SHP77 (cell line): Measurements from ENCODE around the gene MAPK14.

Experiments used
- DNase-seq, 2 experiments: peaks; one replicate each; lab custom pipeline; 2025; lab: John Stamatoyannopoulos, UW

The MAPK14 gene

GRCh38 chr6:36035225-36035624 lies 7.6 kb downstream of the MAPK14 start:
- DNase-seq = no peak

DNA sequence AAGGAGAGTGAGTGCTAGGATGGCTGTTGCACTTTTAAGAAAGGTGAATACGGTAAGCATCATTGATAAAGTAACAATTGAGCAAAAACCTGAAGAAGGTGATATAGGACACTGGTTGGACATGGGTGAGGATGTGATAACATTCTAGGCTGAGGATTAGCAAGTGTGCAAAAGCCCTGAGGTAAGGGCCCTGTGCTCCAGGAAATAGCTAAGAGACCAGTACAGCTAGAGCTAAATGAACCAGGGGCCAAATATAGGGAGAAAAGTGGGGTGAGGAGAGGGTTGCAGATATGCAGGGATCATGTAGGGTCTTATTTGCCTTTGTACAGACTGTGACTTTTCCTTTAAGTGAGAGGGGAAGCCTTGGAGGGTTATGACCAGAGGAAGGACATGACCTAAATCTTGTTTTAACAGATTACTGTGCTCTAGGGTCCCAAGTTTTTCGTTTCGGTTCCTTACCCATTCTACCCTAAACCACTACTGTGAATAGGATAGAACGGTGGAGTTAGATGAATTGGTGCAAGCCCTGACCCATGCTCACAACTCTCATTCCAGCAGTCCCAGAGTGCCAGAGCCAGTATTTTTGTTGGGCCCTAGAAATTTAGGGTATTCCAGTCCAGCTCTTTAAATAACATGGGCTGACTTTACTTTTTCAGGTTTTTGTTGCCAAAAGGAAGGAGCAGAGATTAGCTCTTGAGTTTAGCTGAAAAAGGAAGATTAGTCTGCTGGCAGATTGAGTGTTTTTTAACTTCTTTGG lies 10.7 kb downstream of the MAPK14 start:
- no peak for DNase-seq

DNA sequence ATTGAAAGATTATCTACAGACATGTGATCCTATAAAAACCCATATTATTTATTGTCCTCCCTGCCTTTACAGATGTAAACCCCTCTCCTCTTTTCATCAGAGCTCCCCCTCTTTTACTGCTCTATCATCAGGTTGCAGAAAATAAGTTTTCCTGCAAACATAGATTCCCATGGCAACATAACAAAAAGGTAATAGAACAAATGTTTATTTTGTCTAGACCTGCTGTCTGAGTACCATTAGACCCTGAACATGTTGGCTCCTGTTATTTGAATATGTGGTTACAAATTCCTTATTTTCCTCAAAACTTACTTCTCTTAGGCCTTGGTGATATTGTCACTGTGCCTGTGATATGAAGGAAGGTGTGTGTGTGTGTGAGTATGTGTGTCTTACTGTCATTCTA lies 11.5 kb downstream of the MAPK14 start:
- no peak for DNase-seq

DNA sequence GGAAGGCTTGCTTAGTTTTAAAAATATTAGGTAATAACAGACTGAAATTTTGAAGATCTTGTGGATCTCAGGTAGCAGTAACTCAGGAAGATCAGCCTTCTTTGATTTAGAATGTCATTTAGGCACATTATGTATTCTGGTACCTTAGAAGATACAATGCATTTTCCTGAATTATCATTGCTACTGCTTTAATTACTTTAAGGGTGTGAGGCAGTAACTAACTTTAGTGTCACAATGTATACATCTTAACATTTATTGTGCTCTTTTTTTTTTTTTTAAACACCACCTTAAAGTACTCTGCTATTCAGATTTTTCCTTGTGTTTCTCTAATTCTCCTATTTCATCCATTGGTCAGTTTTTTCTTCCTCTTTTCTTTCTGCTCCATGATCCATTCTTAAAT lies 13.3 kb downstream of the MAPK14 start:
- DNase-seq = no peak

GRCh38 chr6:36042618-36043260 lies 15.1 kb downstream of the MAPK14 start:
- no peak for DNase-seq

DNA sequence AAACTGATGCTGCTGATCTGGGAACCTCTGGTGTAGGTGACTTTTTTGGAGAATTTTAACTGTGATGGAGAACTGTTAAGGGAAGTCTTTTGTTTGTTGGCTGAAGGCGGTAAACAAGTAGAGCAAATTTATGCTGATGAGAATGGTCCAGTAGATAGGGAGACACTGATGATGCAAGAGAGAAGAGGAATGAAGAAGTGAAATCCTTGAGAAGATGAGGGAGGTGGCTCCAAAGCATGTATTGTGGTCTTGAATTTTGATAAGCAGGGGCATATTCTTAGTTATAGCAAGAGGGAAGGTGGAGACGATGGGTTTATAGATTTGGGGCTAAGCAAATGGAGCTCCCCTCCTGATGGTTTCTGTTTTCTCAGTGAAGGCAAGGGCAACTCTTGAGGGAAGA lies 22.0 kb downstream of the MAPK14 start:
- DNase-seq = no peak

DNA sequence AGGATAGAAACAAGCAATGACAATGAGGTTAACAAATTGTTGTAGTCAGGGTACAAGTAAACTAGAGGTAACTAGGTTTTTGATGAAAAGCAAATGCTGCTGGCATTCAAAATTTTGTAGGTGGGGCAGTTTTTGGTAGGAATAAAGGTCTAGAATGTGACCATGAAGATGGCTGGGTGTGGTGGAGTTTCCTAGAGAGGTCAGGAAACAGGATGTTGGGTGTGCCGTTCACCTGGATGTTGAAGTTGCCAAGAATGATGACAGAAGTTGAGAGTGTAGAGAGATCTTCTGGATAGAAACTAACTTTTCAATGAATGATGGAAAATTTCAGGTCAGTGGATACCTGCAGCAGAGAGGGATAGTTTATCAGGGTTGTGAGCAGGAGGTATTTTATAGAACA lies 22.7 kb downstream of the MAPK14 start:
- no peak for DNase-seq

GRCh38 chr6:36050947-36051710 lies 23.5 kb downstream of the MAPK14 start:
- DNase-seq = peak in 1 of 2 experiments; percentile 11

- DNase-seq = no peak
Observed at GRCh38 chr6:36052097-36052496, 24.5 kb downstream of the MAPK14 start.

DNA sequence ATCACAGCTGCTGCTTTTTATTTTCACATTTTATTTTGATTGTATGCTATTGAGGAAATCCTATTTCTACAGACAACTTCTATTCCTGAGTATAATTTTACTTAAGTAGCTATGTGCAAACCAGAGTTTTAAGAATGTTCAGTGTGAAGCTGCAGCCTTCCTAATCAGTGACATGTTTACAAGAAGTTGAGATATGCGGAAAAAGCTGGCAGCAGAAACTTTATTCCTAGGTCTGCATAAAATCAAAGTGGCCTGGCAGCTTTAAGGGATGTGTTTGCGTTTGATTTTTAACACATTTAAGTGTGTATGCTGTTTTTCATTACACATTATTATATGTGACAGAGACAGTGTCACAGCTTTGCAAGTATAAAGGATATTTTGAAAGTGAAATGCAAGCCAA lies 26.3 kb downstream of the MAPK14 start:
- no peak for DNase-seq

DNA sequence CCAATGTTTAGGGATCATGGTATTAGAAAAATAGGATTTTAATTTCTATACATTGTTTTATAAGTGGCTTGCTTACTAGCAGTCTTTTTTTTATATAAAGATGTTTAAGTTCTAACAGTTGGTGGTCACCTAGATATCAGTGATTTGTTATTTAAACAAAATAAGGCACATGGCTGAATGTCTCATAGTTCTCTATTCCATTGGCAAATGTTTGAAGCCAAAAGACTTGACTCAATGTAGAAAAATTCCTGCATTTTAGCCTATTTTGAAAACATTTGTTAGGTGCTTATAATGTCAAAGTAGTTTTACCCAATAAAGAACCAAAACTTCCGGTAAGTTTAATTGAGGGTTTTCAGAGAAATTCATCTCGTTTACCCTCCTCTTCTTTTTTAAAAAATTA lies 26.8 kb downstream of the MAPK14 start:
- no peak for DNase-seq

DNA sequence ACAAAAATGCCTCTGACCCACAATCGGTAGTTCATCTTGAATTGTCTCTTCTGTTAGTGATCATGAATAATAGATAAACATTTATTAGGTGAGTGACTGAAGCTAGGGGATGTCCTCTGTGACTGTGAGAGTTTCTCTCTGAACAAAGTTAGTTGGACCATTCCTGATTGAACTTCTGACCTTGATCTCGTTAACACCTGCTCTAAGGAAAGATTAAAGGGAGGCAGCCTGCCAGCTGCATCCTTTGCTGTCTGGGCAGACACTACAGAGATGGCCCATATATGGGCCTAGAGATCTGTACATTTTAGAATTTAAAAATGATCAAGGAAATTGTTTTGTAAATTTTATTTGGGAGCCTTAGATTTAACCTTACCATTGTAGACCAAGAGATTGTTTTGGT lies 27.3 kb downstream of the MAPK14 start:
- DNase-seq = no peak

- DNase-seq = no peak
Observed at GRCh38 chr6:36056178-36056577, 28.6 kb downstream of the MAPK14 start.

DNA sequence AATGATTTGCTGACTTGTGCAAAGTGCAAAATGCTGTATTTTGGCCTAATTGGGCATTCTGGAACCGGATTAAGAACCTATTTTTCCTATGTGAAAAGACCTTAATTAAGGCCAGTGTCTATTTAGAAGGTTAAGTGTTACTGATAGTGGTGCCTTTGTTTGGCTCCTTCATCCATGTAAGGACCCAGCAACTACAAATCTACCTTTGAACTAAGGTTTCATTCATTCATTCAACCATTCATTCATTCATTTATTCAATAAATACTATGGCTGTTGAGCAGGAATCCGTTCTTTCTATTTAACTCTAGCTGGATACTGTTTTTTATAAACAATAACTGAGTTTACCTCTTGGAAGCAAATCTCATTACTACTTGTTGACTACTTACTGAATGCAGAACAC lies 33.6 kb downstream of the MAPK14 start:
- DNase-seq = no peak

DNA sequence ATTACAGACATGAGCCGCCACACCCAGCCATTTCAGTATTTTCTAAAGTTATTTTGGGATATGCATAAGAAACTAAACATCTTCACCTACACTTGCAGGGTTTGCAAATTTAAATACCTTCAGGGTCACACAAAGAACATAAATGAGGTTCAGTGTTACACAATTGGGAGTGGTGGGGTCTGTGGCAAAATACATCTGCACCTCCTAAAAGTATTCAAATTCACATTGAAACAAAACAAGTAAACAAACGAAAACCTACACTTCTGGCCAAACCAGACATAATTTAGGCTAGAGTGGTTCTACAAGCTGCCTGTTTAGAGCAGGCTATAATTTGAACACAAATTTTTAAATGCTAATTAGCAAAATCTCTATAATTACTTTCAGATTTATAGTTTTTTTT lies 34.6 kb downstream of the MAPK14 start:
- DNase-seq = no peak

DNA sequence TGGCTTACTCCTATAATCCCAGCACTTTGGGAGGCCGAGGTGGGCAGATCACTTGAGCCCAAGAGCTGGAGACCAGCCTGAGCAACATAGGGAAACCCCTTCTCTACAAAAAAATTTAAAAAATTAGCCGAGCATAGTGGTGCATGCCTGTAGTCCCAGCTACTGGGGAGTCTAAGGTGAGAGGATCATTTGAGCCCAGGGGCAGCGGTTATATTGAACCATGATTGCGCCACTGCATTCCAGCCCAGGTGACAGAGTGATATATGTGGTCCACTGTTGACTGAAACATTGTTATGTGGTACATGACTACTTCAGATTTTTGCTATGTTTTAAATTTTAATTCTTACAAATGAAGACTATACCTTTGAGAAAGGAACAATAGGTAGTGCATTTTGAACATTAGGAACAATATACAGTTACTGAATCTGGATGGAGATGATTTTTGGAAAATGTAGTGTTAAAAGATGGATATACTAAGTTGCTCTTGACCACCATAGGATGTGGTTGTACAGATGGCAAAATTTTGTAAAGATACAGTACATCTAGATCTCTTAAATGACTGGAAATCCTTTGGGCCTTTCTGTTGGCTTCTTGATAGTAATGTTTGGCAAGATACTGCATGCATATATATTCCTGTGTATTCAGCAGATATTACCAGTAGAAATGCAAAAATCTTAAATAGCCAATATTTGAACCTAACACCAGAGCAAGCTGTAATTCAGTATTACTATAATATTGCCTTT lies 35.9 kb downstream of the MAPK14 start:
- no peak for DNase-seq

DNA sequence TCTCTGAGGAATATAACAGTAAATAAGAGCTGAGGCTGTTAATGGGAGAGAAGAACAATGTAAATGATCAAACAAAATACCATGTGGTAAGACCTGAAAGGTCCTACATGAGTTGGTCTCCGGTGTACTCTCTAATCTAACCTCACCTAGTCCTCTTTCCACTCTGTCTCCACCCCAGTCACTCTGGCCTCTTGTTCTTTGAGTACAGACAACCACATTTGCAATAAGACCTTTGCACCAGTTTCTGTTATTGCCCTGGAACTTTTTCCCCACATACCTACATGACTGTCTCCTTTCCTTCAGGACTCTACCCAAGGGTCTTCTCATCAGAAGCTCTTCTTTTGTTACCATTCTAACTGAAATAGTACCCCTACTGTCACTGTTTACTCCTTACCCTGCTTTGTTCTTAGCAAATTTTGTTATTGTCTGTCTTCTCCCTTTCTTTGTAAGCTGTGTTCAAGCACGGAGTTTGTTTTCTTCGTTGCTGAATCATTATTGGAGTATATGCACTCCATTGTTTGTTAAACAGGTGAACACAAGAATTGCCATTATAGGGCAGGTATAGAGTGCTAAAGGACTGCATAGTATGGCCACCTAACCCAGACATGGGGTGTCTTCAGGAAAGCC lies 37.3 kb downstream of the MAPK14 start:
- DNase-seq = no peak

GRCh38 chr6:36065916-36066315 lies 38.3 kb downstream of the MAPK14 start:
- no peak for DNase-seq

DNA sequence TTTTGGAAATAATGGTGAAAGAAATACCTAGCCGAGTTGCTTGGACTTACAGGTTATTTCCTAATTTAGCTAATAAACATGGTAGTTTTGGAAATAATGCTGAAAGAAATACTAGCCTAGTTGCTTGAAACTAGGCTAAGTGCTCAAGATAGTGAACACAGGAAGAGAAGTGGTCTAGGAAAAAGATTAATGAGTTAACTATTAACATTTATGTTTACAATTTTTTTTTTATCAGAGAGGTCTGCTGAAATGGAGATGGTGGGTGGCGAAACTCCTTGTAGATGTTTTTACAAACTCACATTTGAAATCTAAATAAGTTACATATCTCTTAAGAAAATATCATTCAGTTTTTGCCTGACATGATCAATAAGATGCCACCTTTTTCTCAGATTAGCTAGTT lies 39.2 kb downstream of the MAPK14 start:
- DNase-seq = no peak

- DNase-seq = no peak
Observed at GRCh38 chr6:36067374-36068011, 39.9 kb downstream of the MAPK14 start.

GRCh38 chr6:36068012-36068392 lies 40.4 kb downstream of the MAPK14 start:
- DNase-seq = no peak

- DNase-seq = no peak
Observed at GRCh38 chr6:36068586-36068985, 41.0 kb downstream of the MAPK14 start.
